K562 (cell line): ENCODE measurements around the gene ST6GAL1. TPM values are rescaled to one million over a fixed set of nuclear protein-coding genes. Genes with fewer than 3 reads are reported as not detected.
A peak's percentile ranks its signal among the peaks of the same experiment; 100 is the strongest.

Source experiments
- CBX5 ChIP-seq: IDR thresholded peaks from 2 replicates; pipeline ENCODE4 v1.6.1; 2014; ENCODE audit warnings: low read depth, borderline replicate concordance
- CCNT2 ChIP-seq: IDR thresholded peaks from 2 replicates; pipeline ENCODE4 v1.6.1; 2011; ENCODE audit warnings: borderline replicate concordance, low read depth, mild to moderate bottlenecking, moderate library complexity, mixed read lengths, low read length; ENCODE audit not compliant: insufficient read length; ENCODE audit errors: extremely low read depth
- CHD2 ChIP-seq: IDR thresholded peaks from 2 replicates; pipeline ENCODE4 v1.6.1; 2011; ENCODE audit warnings: low read depth, low read length
- HCFC1 ChIP-seq: IDR thresholded peaks from 2 replicates; pipeline ENCODE4 v1.6.1; 2012; ENCODE audit warnings: low read depth, low read length, improper control_type of control experiment
- MED1 ChIP-seq: sonication (generic); formaldehyde crosslinking; IDR thresholded peaks from 2 replicates; pipeline ENCODE4 v1.8.1; 2023; ENCODE audit warnings: missing genetic modification reagents, borderline replicate concordance
- NKRF ChIP-seq: fragments of 450-650 bp; IDR thresholded peaks from 2 replicates; pipeline ENCODE4 v1.6.1; 2016; ENCODE audit warnings: borderline replicate concordance
- POU5F1 ChIP-seq: fragments of 150-350 bp; IDR thresholded peaks from 2 replicates; pipeline ENCODE4 v1.6.1; 2014; ENCODE audit warnings: borderline replicate concordance, low read length, low read depth, mild to moderate bottlenecking; ENCODE audit not compliant: partially characterized antibody
- ZBTB1 ChIP-seq: sonication (generic); formaldehyde crosslinking; IDR thresholded peaks from 2 replicates; pipeline ENCODE4 v1.8.1; 2023; ENCODE audit warnings: missing genetic modification reagents, low read depth, mild to moderate bottlenecking, borderline replicate concordance
- ZNF511 ChIP-seq: sonication (generic); formaldehyde crosslinking; IDR thresholded peaks from 2 replicates; pipeline ENCODE4 v1.8.0; 2022; ENCODE audit warnings: mild to moderate bottlenecking, missing genetic modification reagents
- ZNF764 ChIP-seq: fragments of 250-450 bp; sonication (Bioruptor Pico); IDR thresholded peaks from 2 replicates; pipeline ENCODE4 v1.4.0; 2020; ENCODE audit warnings: low read depth, mild to moderate bottlenecking, moderate library complexity
- polyA plus RNA-seq, 8 experiments: library from polyadenylated mRNA; depleted of rRNA in 4 of 8; stranded (reverse) in 5 of 8; unstranded in 3 of 8; fragments of >200 nt; fragmentation: Nextera tagmentation in 2 of 8; fragmentation: Illumina TruSeq in 1 of 8; extraction: Ambion mirVana in 2 of 8; extraction: Trizol in 1 of 8; gene quantifications; 2 replicates each; pipeline versions ENCODE4 v1.2.1 to v1.2.3, GENCODE V29; 2011 to 2014; ENCODE audit warnings: inconsistent platforms in 1 of 8, missing spikeins in 1 of 8
- total RNA-seq, 7 experiments: library from RNA; depleted of rRNA in 6 of 7; stranded (reverse); fragments of >200 nt in 6 of 7; fragmentation: Illumina TruSeq in 2 of 7; extraction: Trizol in 2 of 7; gene quantifications; 2 replicates each; pipeline versions ENCODE4 v1.2.1 to v1.2.3, GENCODE V29; 2011 to 2021; ENCODE audit warnings: low replicate concordance in 1 of 7
- TF ChIP-seq, protein P1 (sequence below): IDR thresholded peaks from 2 replicates; pipeline ENCODE4 v1.6.1; 2012; ENCODE audit warnings: low read depth, low read length, improper control_type of control experiment, borderline replicate concordance
- TF ChIP-seq, protein P2 (sequence below): sonication (generic); formaldehyde crosslinking; IDR thresholded peaks from 2 replicates; pipeline ENCODE4 v1.8.0; 2022; ENCODE audit warnings: mild to moderate bottlenecking, missing genetic modification reagents
- TF ChIP-seq, protein P3 (sequence below), 2 experiments: fragments of 450-650 bp; IDR thresholded peaks; 2 replicates each; pipeline ENCODE4 v1.6.1; 2016; ENCODE audit warnings: mild to moderate bottlenecking in 2 of 2, borderline replicate concordance in 1 of 2, low read depth in 1 of 2, moderate library complexity in 1 of 2

The ST6GAL1 gene
- total and polyA plus RNA-seq, 9 of the 15 experiments (the other 6 are each of a cell fraction or from before 2014, with no cell fraction given), result 31.9 to 145 (median 71.0) TPM

- TF ChIP-seq ZNF764 (CRISPR knock-in tag), result no peak
- TF ChIP-seq MED1, result no peak
- TF ChIP-seq CCNT2, result no peak
- no peak for TF ChIP-seq CBX5
- no peak for TF ChIP-seq CHD2
- TF ChIP-seq, protein P1, sequence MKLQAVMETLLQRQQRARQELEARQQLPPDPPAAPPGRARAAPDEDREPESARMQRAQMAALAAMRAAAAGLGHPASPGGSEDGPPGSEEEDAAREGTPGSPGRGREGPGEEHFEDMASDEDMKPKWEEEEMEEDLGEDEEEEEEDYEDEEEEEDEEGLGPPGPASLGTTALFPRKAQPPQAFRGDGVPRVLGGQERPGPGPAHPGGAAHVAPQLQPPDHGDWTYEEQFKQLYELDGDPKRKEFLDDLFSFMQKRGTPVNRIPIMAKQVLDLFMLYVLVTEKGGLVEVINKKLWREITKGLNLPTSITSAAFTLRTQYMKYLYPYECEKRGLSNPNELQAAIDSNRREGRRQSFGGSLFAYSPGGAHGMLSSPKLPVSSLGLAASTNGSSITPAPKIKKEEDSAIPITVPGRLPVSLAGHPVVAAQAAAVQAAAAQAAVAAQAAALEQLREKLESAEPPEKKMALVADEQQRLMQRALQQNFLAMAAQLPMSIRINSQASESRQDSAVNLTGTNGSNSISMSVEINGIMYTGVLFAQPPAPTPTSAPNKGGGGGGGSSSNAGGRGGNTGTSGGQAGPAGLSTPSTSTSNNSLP, result no peak
- TF ChIP-seq ZNF511 (CRISPR knock-in tag), result no peak
- TF ChIP-seq NKRF, result peak; percentile 49; the same call in 1 of the 2 replicates
- no peak for TF ChIP-seq HCFC1
- TF ChIP-seq, protein P2, sequence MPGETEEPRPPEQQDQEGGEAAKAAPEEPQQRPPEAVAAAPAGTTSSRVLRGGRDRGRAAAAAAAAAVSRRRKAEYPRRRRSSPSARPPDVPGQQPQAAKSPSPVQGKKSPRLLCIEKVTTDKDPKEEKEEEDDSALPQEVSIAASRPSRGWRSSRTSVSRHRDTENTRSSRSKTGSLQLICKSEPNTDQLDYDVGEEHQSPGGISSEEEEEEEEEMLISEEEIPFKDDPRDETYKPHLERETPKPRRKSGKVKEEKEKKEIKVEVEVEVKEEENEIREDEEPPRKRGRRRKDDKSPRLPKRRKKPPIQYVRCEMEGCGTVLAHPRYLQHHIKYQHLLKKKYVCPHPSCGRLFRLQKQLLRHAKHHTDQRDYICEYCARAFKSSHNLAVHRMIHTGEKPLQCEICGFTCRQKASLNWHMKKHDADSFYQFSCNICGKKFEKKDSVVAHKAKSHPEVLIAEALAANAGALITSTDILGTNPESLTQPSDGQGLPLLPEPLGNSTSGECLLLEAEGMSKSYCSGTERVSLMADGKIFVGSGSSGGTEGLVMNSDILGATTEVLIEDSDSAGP (CRISPR knock-in tag), result no peak
- TF ChIP-seq POU5F1, result no peak
- TF ChIP-seq, protein P3, sequence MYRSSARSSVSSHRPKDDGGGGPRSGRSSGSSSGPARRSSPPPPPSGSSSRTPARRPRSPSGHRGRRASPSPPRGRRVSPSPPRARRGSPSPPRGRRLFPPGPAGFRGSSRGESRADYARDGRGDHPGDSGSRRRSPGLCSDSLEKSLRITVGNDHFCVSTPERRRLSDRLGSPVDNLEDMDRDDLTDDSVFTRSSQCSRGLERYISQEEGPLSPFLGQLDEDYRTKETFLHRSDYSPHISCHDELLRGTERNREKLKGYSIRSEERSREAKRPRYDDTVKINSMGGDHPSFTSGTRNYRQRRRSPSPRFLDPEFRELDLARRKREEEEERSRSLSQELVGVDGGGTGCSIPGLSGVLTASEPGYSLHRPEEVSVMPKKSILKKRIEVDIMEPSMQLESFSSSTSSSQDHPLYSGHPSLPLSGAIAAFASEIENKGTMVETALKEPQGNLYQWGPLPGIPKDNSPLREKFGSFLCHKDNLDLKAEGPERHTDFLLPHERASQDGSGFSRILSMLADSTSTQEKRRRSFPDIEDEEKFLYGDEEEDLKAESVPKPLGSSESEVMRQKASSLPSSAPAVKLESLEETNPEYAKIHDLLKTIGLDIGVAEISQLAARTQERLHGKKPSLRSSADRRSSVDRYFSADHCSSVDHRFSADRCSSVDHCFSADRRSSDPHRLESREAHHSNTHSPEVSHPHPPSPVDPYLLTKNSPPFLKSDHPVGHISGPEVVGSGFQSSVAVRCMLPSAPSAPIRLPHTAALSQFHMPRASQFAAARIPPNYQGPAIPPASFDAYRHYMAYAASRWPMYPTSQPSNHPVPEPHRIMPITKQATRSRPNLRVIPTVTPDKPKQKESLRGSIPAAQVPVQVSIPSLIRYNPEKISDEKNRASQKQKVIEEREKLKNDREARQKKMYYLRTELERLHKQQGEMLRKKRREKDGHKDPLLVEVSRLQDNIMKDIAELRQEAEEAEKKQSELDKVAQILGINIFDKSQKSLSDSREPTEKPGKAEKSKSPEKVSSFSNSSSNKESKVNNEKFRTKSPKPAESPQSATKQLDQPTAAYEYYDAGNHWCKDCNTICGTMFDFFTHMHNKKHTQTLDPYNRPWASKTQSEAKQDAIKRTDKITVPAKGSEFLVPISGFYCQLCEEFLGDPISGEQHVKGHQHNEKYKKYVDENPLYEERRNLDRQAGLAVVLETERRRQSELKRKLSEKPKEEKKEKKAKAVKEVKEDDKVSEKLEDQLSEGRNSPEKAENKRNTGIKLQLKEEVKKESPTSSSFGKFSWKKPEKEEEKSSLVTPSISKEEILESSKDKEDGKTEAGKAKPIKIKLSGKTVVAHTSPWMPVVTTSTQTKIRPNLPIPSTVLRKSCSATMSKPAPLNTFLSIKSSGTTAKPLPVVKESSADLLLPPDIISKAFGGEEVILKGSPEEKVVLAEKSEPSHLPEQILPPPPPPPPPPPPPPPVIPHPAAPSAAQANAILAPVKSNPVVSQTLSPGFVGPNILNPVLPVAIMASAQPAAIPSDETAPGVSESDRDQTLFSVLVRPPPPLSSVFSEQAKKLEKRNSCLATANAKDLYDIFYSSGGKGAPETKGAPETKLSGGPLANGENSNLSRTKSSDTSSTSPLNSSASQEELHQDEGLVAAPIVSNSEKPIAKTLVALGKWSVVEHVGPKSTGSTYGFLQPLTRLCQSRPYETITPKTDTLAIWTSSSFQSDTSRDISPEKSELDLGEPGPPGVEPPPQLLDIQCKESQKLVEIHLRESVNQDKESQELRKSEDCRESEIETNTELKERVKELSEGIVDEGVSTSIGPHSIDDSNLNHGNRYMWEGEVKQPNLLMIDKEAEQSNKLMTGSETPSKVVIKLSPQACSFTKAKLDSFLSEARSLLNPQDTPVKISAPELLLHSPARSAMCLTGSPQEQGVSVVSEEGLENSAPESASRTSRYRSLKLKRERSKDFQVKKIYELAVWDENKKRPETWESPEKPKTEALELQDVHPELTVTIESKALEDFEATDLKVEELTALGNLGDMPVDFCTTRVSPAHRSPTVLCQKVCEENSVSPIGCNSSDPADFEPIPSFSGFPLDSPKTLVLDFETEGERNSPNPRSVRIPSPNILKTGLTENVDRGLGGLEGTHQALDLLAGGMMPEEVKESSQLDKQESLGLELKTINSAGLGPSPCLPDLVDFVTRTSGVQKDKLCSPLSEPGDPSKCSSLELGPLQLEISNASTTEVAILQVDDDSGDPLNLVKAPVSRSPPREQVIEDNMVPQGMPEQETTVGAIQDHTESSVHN (IDR thresholded peaks at IDR 0.05; ENCODE audit: borderline replicate concordance in 1 of 2, low read depth in 1 of 2), result 0 out of 4 replicates have a peak, but pooled peaks of 1 of the 2 experiments have one; percentile 26
- no peak for TF ChIP-seq ZBTB1 (CRISPR knock-in tag)
Observed at GRCh38 chr3:186938716-186939115, 8.4 kb downstream of the ST6GAL1 start (continued).
